Caco-2 (cell line): ENCODE data around the gene MOCS1. TPM values are rescaled to one million over a fixed set of nuclear protein-coding genes. Genes with fewer than 3 reads are reported as not detected.
A peak's percentile ranks its signal among the peaks of the same experiment; 100 is the strongest.

Experiments
- BruUV-seq: library from RNA; stranded (reverse); fragments of 400-500 nt; replicated peaks from 2 replicates; lab custom pipeline; 2021; lab: Mats Ljungman, UMichigan
- CTCF ChIA-PET: fragments of 300-600 bp; sonication (Branson Sonifier 250); formaldehyde crosslinking; loops from one replicate; lab custom pipeline; 2022; ENCODE audit warnings: antibody characterized with exemption; lab: Charles Lee
- POLR2A ChIA-PET: fragments of 300-600 bp; sonication (Branson Sonifier 250); formaldehyde crosslinking; loops from one replicate; lab custom pipeline; 2022; ENCODE audit warnings: antibody characterized with exemption; lab: Charles Lee
- DNase-seq, 2 experiments: peaks; one replicate each; pipeline versions ENCODE4 v3.0.0 to v3.0.0-alpha.2; 2020 to 2022
- H3K27me3 ChIP-seq: replicated peaks from 2 replicates; pipeline ENCODE4 v1.6.0; 2011; ENCODE audit warnings: low read length; ENCODE audit not compliant: control insufficient read depth, insufficient read depth
- H3K36me3 ChIP-seq: 2 replicates; pipeline ENCODE4 v1.5.1; 2011; ENCODE audit warnings: low read length; ENCODE audit not compliant: control insufficient read depth, insufficient read depth
- H3K4me1 ChIP-seq: fragments of 250-450 bp; sonication (Bioruptor Pico); 2 replicates; pipeline ENCODE4 v1.5.1; 2020; ENCODE audit warnings: mild to moderate bottlenecking
- H3K4me3 ChIP-seq: 2 replicates; pipeline ENCODE4 v1.5.1; 2011; ENCODE audit warnings: low read depth, mild to moderate bottlenecking, control low read depth, low read length
- H3K9me3 ChIP-seq: fragments of 250-450 bp; sonication (Bioruptor Pico); 2 replicates; pipeline ENCODE4 v1.5.1; 2020; ENCODE audit warnings: mild to moderate bottlenecking, moderate library complexity
- H3K27ac Mint-ChIP-seq: one replicate; pipeline ENCODE4 v1.8.0; 2022; ENCODE audit warnings: mixed read lengths; ENCODE audit not compliant: unreplicated experiment
- H3K27me3 Mint-ChIP-seq: one replicate; pipeline ENCODE4 v1.8.0; 2022; ENCODE audit warnings: mixed read lengths; ENCODE audit not compliant: insufficient read depth, unreplicated experiment
- H3K36me3 Mint-ChIP-seq: one replicate; pipeline ENCODE4 v1.8.0; 2022; ENCODE audit warnings: mild to moderate bottlenecking, mixed read lengths; ENCODE audit not compliant: insufficient read depth, unreplicated experiment
- H3K4me1 Mint-ChIP-seq: one replicate; pipeline ENCODE4 v1.8.0; 2022; ENCODE audit warnings: low read depth, mixed read lengths; ENCODE audit not compliant: unreplicated experiment
- H3K4me3 Mint-ChIP-seq: one replicate; pipeline ENCODE4 v1.8.0; 2022; ENCODE audit warnings: mild to moderate bottlenecking, moderate library complexity, mixed read lengths; ENCODE audit not compliant: unreplicated experiment
- H3K9me3 Mint-ChIP-seq: one replicate; pipeline ENCODE4 v1.8.0; 2022; ENCODE audit warnings: mixed read lengths; ENCODE audit not compliant: unreplicated experiment
- CTCF ChIP-seq, 2 experiments: fragments of 200-600 bp in 1 of 2; IDR thresholded peaks; 1 replicate in 1 of 2; 2 replicates in 1 of 2; pipeline versions ENCODE4 v1.5.1 to v1.8.0; 2011 to 2022; ENCODE audit warnings: antibody characterized with exemption in 1 of 2, control low read depth in 1 of 2, inconsistent platforms in 1 of 2, low read depth in 1 of 2, low read length in 1 of 2, mild to moderate bottlenecking in 1 of 2, moderate library complexity in 1 of 2; ENCODE audit not compliant: insufficient read depth in 1 of 2, severe bottlenecking in 1 of 2, unreplicated experiment in 1 of 2
- intact Hi-C: fragments of 100-400 bp; cut with micrococcal nuclease; formaldehyde crosslinking; loops from one replicate; pipeline ENCODE4 v1.10.0; 2022; ENCODE audit not compliant: unreplicated experiment
- total RNA-seq: library from RNA; stranded (reverse); gene quantifications from 2 replicates; pipeline ENCODE4 v1.2.3, GENCODE V29; 2022

The MOCS1 gene
- total RNA-seq, 1 experiment from 2014 or later = 44.7 TPM

- Histone ChIP-seq H3K4me1 (no peaks in the 10 kb centered on the region), H3K27me3 (no peaks in the 10 kb centered on the region), H3K36me3 (peaks cover 1% of the 10 kb centered on the region; the same call in 1 of the 2 replicates), H3K4me3 (no peak overlapping the region), H3K9me3 (no peaks in the 10 kb centered on the region)
- CTCF ChIA-PET = interaction anchor here (0.8 kb wide), 1 partner anchor 1025 kb away, joined by 3 read pairs; no protein-coding TSS in a partner anchor
- no peak for TF ChIP-seq CTCF (IDR thresholded peaks at IDR 0.05; ENCODE audit: insufficient read depth in 1 of 2, low read depth in 1 of 2, low read length in 1 of 2, severe bottlenecking in 1 of 2, unreplicated experiment in 1 of 2)
- intact Hi-C loops = no loop called here
- BruUV-seq = no TSS peak
- no peaks in the 10 kb centered on the region for H3K4me1 Mint-ChIP-seq
- no peak for DNase-seq
- H3K27ac Mint-ChIP-seq = no peak overlapping the region
- POLR2A ChIA-PET = interaction anchor here (0.5 kb wide), 1 partner anchor 176 kb away, joined by 4 read pairs; the partner anchor contains the start of gene KIF6
- peaks cover 34% of the 10 kb centered on the region for H3K36me3 Mint-ChIP-seq
- no peak overlapping the region for H3K4me3 Mint-ChIP-seq
- H3K27me3 Mint-ChIP-seq = no peaks in the 10 kb centered on the region
- no peaks in the 10 kb centered on the region for H3K9me3 Mint-ChIP-seq
Observed at GRCh38 chr6:39901116-39901655, 33.1 kb downstream of the MOCS1 start.

DNA sequence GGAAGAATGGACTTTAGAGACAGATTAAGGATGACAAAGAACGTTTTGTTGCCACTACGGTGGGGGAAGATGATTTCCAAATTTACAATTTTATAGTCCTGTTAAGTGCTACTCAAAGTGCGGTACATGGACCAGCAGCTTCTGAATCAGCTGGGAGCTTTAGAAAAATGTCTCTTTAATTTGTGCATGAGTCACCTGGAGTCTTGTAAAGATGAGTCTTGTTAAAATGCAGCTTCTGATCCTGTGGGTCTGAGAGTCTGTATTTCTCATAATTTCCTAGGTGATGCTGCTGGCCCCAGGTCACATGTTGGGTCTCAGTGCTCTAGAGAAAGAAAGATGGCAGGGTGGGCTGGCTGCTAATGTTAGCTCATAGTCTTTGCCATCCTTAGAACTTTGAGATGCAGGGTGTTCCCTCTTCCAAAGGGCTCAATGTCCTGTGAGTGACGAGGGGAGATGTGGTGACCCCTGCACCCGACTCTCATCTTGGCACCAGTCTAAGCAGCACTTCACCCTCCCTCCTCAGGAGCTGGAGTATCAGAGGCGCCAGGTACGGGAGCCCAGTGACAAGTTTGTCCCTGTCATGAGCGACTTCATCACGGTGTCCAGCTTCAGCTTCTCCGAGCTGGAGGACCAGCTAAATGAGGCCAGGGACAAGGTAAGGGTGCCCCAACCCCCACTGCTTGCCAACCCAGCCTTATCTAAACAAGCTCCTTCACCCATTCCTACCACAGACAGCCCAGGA lies 34.5 kb downstream of the MOCS1 start:
- Mint-ChIP-seq H3K27ac (no peak overlapping the region), H3K4me3 (no peak overlapping the region), H3K9me3 (no peaks in the 10 kb centered on the region), H3K36me3 (peaks cover 31% of the 10 kb centered on the region), H3K27me3 (no peaks in the 10 kb centered on the region), H3K4me1 (no peaks in the 10 kb centered on the region)
- no peak for DNase-seq
- Histone ChIP-seq H3K27me3 (no peaks in the 10 kb centered on the region), H3K4me3 (no peak overlapping the region), H3K4me1 (no peaks in the 10 kb centered on the region), H3K9me3 (no peaks in the 10 kb centered on the region), H3K36me3 (no peaks in the 10 kb centered on the region)
- ChIA-PET POLR2A (no interaction called here), CTCF (no interaction called here)
- BruUV-seq = TSS peak; percentile 4
- TF ChIP-seq CTCF (IDR thresholded peaks at IDR 0.05; ENCODE audit: insufficient read depth in 1 of 2, low read depth in 1 of 2, low read length in 1 of 2, severe bottlenecking in 1 of 2, unreplicated experiment in 1 of 2) = no peak
- intact Hi-C loops = no loop called here

DNA sequence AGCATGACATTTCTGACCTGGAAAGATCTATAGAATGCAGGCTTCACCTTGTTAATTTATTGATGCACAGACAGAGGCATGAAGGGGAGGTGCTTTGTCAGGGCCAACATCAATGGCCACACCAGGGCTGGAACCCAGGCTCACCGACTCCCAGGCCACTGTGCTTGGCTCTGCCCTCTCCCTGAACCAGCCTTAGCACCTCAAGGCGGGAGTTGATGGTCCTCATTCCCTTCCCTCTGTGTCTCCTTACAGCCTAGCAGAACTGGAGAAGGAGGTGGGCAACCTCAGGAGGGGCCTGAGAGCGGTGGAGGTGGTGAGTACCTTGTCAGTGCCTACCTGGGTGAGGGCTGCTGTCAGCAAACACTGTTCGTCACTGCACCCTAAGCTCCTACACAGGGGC lies 35.6 kb downstream of the MOCS1 start:
- CTCF ChIA-PET = no interaction called here

More for the DNA sequence above, 35.6 kb downstream of the MOCS1 start:
- no peaks in the 10 kb centered on the region for H3K9me3 Mint-ChIP-seq
- H3K4me3 ChIP-seq = no peak overlapping the region
- no peaks in the 10 kb centered on the region for H3K27me3 Mint-ChIP-seq
- no TSS peak for BruUV-seq
- intact Hi-C loops = no loop called here
- H3K4me3 Mint-ChIP-seq = no peak overlapping the region
- no peaks in the 10 kb centered on the region for H3K4me1 ChIP-seq
- no peaks in the 10 kb centered on the region for H3K9me3 ChIP-seq
- H3K27ac Mint-ChIP-seq = no peak overlapping the region
- no peaks in the 10 kb centered on the region for H3K4me1 Mint-ChIP-seq
- H3K27me3 ChIP-seq = no peaks in the 10 kb centered on the region
- POLR2A ChIA-PET = no interaction called here
- TF ChIP-seq CTCF (IDR thresholded peaks at IDR 0.05; ENCODE audit: insufficient read depth in 1 of 2, low read depth in 1 of 2, low read length in 1 of 2, severe bottlenecking in 1 of 2, unreplicated experiment in 1 of 2) = no peak
- H3K36me3 ChIP-seq = no peaks in the 10 kb centered on the region
- peaks cover 31% of the 10 kb centered on the region for H3K36me3 Mint-ChIP-seq
- DNase-seq = no peak
